Midbrain (tissue), 1 donor: ENCODE measurements around the gene PCDH15.

ENCODE experiments used
- DNase-seq: peaks from one replicate; lab custom pipeline; 2025; lab: John Stamatoyannopoulos, UW

The PCDH15 gene

DNA sequence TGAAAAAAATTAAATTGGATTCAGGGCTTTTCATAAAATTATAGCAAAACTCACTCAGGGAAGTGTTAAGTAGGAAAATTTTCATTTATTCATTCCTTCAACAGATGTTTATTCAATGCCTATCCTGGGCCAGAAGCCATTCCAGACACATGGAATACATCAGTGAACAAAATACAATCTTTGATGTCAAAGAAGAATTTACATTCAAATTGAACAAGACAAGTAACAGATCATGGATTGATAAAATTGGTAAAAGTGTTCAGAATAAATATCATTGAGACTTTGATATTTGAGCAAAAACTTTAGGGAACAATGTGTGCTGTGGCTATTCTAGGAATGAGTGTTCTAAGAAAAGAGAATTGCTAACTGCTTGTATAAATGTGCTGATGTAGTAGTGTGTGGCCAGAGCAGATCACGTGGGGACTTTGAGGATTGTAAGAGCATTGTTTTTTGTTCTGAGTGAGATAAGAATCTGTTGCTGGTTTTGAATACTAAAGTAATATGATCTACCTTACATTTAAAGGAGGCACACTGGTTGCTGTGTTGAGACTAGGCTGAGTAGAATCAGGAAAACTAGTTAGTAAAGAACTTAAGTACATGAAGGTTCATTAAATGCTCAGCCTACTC, 957.2 kb downstream of the PCDH15 start:
- DNase-seq = peak; percentile 54

DNA sequence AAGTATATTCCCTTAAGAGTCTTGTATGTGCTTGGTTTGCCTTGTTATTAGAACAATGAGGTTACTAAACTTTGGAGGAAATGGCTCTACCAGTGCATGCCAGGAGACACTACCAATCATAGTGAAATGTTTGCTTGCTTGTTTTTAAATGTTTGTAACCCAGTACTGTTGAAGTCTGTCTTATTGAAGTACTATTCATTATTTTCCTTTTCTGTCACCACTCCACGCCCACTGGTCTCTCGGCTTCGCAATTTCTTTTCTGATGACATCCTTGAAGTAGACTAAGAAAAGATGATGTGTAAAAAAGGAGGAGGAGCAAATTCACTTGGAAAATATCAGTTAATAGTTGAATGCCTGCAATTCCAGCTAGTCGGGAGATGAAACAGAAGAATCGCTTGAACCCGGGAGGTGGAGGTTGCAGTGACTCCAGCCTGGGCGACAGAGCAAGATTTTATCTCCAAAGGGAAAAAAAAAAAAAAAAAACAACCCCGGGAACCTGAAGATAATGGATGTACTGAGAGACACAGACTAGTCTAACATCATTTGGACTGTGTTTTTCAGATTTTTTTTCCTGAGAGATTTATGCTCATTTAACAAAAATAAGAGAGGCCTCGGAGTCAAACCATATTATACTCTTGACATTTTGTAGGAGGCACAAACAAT, 959.4 kb downstream of the PCDH15 start:
- no peak for DNase-seq

DNA sequence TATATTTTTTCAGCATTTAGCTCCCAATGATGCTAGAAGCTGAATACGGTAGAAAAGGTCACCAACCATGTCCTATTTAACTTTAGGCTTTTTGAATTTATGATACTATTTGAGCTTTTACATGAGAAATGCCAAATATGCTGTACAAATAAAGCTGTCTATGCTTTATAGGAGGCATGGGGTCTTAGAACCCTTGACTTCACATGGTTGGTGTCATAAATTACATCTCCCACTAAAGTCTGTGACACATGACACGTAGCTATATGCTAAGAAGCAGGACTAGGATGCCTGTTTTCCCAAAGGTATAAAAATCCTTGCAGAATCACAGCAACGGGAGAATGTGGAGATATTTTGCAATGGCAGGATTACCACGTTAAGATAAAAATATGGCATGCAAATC, 960.4 kb downstream of the PCDH15 start:
- DNase-seq = no peak

DNA sequence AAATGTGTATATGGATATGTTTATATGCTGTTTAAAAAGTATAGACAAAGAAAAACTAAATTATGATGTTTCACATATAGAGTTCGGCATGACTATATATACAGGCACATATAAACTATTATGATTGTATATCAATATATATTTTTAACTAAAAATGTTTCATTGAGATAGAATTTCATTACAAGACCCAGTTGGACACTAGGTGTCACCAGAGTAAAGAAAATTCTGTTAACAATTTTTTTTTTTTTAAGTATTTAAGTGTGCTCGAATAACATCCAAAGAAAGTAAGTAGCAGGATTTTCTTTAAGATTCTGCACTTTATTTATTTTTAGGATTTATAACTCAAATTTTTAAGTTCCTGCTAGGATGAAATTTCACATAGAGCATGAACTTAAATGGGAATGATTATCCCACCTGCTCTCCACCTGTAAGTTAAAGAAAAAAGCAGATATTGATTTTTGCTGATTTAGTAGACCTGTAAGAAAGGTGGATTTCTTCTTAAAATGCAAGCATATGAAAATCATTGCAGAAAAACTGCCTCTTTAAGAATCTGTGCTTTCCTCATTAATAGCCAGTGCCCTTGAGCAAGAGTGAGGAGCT, 961.5 kb downstream of the PCDH15 start:
- peak; percentile 8 for DNase-seq

DNA sequence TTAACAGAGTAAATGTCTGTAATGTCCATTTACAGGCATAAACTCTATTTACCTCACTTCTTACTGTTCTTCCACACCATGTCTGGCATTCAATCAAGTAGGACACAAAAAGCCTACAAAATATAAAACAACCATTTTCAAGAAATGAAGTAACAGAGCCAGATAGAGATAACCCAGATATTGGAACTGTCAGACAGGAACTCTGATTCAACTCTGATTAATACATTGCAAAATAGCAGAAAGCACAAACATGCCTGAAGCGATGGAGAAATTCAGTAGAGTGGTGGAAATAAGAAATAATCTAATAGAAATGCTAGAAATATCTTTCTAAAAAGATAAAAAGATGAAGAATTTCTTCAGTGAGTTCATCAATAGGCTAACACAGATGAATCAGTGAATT, 964.4 kb downstream of the PCDH15 start:
- no peak for DNase-seq

DNA sequence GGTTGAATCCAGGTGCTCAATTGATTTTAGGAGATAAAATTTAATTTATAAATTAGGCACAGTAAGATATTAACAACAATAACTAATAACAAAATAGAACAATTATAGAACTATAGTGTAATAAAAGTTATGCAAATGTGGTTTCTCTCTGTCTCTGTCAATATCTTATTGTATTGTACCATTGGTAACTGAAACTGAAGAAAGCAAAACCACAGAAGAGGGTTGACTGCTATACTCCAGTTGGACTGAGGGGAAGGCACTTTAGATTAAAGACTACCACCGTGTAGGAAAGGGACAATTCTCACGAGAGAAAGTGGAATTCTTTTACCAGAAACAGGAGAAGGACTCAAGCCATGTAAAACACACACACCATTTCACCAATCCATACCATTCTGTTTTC, 967.1 kb downstream of the PCDH15 start:
- DNase-seq = no peak

DNA sequence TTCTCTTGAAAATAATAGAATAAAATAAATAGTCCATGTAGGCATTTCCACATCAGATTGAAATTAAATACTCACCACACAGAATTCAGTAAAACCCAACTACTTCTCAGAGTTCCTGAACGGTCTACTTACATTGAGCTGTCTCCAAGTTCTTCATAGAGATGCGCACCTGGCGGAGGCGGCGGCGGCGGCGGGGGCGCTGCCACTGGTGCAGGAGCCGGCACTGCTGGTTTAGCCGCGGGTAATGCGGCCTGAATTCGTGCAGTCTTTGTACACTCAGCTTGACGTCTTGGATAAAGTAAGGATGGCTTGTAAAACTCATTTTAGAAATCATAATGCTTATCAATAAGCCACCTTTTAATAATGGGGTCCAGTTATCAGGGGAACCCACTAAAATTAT, 973.8 kb downstream of the PCDH15 start:
- DNase-seq = no peak

DNA sequence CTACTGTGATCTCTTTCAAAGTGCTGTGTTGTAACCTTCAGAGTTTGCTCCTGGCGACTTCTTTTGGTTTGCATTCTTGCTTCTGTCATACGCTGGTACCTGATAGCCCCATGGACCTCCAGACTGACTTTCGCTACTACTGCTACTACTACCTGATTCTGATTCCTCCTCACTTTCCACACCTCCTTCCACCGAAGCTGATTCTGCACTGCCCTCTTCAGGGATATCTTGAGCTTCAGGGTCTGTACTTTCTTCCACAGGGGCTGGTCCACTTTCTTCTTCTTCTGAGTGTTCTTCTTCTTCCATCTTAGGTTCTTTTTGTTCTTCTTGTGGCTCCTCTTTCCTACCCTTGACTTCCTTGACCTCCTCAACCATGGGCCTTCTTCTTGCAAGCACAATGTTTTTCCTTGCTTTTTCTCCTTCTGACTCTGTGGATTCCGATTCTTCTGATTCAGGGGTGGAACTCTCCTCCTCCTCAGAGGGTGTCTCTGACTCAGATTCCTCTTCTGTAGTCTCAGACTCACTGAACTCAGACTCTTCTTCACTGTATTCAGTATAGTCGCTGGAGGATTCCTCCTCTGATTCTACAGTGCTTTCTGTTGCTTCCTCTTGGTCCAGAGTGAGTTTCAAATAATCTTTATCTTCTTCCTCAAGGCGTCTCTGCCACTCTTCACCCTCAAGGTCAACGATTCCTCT, 992.2 kb downstream of the PCDH15 start:
- DNase-seq = no peak

DNA sequence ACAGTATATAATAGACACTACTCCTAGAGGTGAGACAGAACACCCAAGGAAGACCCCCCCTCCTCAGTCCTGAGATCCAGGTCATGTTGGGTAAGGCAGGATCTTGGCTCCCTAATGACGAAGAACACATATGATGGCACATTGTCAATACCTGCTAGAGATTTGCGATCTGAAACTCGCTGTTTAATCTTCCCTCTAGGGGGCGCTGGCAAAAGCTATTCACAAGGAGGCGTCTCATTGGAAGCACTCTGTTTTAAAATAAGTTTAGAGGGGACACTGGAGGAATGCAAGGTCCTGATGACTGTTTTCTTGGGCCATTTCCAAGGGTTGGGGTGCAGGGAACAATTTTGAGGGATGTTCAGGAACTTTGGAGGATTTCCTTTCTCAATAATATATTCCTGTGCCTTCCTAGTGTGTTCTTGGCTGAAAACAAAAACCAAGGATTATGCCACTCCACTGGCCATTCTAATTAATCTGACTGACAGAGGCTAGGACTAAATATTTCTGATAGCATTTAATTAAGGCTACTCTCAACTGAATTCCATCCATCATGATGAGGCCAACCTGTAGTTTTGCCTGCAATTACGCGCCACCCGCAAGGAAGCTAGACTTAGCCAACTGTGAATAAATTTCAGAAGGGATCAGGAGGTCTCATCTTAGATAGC, 1014.7 kb downstream of the PCDH15 start:
- no peak for DNase-seq

DNA sequence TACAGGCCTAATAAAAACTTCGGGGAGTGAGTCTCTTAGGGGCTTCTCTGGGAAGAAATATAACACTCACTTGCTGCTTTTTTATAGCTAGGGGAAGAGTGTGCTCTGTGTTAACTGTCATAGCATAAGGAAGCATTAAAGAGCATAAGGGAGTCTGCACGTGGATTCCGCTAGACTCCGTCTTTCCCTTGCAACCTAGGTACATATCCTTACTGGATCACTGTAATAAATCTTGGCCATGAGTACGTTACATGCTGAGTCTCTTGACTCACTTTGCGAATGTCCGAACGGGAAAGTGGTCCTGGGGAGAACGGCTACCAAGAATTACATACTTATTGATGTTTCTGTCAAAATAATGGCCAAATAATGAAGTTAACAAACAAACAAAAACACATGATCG, 1029.3 kb downstream of the PCDH15 start:
- no peak for DNase-seq

DNA sequence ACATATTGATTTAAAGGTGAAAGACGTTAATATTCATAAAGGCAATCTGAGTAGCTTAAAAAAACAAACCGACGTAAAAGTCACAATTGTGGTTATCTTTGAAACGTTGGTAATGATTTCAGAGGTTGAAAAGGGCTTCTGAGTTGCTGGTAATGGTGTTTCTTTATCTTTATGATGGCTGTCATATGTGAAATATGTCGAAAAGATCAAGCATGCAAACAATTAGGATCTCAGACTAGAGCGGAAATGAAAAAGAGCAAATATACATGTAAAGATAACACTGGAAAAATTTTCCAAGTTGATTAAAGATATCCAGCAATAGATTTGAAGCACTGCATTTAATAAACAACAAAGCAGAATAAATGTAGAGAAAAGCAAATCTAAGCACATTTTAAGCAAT, 1030.1 kb downstream of the PCDH15 start:
- no peak for DNase-seq

DNA sequence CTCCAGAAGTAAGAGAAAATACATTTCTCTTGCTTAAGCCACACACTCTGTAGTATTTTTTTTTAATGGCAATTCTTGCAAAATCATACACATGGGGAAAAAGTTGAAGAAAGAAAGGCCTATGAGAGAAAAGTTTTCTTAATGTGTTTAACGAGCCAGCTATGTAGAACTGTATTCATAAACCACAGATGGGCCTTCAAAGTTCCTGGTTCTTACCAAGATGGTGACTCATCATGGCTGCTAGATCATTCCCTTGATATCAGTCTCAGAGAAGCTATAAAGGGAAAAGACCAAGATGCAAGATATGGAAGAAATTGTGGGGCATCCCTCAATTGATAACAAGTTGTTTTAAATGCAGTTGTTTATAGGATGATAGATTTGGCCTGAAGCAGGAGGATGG, 1035.7 kb downstream of the PCDH15 start:
- DNase-seq = no peak

DNA sequence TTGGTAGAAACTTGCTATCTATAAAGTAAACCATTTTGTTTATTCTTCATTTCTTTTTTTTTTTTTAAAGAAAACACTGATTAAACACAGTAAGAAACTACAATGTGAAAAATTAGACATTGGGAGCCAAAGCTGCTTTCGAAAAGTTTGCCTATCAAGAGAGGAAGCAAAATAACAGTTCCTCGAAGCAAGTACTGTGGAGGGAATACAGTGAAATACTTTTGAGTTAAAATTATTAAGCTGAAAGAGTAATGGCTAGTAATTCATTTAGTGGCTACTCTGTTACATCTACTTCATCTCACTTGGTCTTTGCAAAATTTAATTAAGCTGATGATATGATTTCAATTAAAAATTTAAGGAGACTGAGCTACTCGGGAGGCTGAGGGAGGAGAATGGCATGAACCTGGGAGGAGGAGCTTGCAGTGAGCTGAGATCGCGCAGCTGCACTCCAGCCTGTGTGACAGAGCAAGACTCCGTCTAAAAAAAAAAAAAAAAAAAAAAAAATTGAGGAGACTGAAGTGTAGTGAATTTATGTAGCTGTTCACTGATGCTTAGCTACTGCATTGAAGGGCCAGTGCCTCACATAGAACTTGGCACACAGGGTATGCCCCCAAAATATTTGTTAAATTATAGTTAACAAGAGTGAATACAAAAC, 1046.3 kb downstream of the PCDH15 start:
- DNase-seq = no peak
